GM19193 (cell line): ENCODE results near the gene LEMD2.

Experiments used
- POLR2A ChIP-seq: IDR thresholded peaks from 4 replicates; pipeline ENCODE4 v1.6.1; 2011; ENCODE audit not compliant: insufficient read depth, insufficient read length; ENCODE audit errors: extremely low read depth

The LEMD2 gene

DNA sequence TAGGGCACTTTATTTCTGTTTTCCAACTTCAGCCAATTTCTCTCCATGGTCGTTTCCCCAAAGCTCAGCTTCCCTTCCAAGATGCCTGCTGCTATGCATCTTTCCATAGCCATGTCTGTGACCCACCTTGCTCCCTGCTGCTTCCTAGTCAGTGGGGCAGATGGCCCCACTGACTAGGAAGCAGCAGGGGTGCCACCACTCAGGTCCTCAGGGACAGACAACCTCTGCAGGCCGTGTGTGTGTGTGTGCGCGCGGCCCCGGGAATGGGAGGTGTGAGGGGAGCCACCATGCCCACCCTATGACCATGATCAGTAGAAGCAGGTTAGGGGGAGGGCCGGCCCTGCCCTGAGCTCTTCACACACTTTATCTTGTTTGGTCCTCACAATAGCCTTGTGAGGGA lies 39.5 kb downstream of the LEMD2 start:
- no peak for TF ChIP-seq POLR2A

DNA sequence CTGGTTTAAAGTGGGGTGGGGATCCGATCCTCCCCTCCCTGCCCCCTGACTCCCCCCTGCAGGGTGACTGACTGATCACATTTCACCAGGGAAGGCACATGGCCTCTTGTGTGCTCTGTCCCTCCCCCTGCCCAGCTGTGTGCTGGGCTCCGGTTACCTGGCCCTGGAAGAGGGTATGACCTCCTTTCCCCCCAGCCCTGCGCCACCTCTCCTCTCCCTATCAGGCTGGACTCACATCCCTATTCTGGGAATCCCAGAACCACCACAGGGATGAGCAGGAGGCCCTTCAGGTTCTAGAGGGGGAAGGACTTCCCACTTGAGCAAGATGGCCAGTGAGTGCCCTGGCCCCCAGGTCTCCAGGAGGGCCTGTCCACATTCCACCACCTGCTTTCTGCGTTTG lies 40.1 kb downstream of the LEMD2 start:
- TF ChIP-seq POLR2A: no peak

DNA sequence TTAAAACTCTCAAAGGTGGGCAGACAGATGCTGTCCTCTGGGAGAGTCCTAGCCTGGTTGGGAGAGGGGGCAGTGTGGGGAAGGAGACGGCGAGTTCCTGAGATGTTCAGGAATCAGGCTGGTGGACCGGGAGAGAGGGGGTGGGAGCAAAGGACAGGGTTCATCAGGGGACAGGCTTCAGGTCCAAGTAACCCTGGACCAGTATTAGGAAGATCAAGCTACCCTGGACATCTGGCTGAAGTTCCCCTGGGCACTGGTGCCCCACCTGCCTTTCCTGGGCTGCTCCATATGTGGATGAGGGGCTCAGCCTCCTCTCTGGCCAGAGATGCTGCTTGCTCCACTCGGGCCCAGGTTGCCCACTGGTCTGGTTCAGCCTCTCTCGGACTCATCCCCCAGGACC lies 41.1 kb downstream of the LEMD2 start:
- no peak for TF ChIP-seq POLR2A

DNA sequence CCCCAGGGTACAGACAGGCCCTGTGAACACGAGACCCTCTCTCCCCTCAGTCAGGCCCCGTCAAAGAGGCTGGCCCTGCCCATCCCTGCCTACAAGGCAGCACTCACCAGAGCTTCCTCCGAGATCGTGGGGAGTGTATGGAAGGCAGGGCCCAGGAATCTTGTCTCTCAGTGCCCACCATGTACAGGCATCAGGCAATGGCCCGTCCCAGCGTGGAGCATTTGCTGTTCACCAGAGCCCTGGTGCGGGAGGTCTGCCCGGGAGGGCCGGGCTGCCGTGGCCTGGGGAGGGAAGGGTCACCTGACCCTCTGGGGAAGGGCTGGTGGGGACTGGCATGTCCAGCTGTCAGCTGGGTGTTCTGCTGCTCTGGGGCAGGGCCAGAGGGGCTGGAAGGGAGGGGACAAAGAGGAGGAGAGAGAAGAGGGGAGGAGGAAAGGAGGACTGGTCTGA lies 42.3 kb downstream of the LEMD2 start, which contains the start of gene IP6K3:
IP6K3 (minus strand) TSS at position 255 of the 450 bp plus-strand sequence. CDS start 11,429 bp downstream, outside the sequence.
- TF ChIP-seq POLR2A: no peak

DNA sequence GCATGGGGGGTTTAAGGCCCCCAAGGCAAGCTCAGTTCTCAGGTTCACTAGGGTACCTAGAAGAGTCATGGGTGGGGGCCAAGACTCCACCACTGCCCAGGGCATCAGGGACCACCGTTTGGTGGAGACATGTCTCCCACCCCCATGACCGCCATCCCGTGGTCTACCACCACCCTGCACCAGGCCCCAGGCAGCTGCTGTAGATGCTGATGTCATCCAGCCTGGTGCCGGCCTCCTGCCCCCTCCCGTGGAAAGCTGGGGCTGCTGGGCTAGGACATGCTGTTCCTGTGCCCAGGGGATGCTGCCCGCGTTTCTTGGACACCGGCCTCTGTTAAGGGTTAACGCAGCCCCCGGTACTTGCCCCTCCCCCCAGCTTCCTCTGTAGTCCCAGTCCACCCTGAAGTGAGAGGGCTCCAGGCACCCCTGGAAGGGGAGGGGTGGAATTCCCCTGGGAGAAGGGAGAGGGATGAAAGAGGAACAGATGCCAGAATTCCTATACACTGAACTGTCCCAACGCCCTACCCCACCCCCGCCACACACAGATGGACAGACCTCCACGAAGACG lies 42.8 kb downstream of the LEMD2 start:
- no peak for TF ChIP-seq POLR2A

DNA sequence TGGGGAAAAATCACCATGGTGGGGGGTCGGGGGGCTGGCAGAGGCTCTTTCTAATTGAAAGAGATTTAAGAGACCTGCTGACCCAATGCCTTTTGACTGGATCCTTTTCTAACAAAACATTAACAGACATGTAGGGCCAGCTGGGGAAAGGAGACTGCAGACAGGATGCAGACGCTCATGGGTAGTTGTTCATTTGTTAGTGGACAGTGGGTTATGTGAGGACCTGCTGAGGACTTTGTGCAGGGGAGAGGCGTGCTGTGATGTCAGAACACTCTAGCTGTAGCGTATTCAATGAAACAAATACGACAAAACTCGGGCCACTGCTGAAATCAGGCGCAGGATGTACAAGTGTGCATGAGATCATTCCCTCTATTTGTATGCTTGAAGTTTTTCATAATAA lies 43.4 kb downstream of the LEMD2 start:
- TF ChIP-seq POLR2A: no peak

DNA sequence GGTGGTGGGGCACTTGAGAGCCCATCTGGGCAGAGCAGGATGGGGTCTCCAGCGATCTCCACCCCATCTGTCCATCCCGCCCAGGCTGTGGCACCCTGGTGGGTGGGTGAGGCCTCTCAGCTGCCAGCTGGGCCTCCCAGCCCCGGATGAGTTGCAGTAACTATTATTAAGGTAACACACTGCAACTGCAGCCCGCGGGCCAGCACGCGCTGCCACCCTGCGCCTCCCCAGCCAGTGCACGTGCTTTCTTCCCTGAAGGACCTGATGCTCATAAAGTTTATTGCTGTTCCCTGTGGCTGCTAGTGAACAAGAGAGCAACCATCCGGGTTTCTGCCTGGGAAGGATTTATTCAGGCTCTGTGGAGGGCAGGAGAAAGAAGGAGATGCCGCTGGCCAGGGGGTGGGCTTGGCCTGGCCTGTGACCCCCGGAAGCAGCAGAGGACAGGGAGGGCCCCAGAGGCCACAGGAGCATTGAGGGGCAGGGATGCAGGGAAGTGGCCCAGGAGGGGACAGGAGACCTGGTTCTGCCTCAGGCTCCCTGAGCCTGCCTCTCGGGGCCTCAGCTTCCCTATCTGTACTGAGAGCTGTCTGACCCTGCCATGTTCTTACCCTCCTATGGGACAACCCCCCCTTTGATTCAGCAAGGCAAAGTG lies 43.9 kb downstream of the LEMD2 start:
- TF ChIP-seq POLR2A: no peak

DNA sequence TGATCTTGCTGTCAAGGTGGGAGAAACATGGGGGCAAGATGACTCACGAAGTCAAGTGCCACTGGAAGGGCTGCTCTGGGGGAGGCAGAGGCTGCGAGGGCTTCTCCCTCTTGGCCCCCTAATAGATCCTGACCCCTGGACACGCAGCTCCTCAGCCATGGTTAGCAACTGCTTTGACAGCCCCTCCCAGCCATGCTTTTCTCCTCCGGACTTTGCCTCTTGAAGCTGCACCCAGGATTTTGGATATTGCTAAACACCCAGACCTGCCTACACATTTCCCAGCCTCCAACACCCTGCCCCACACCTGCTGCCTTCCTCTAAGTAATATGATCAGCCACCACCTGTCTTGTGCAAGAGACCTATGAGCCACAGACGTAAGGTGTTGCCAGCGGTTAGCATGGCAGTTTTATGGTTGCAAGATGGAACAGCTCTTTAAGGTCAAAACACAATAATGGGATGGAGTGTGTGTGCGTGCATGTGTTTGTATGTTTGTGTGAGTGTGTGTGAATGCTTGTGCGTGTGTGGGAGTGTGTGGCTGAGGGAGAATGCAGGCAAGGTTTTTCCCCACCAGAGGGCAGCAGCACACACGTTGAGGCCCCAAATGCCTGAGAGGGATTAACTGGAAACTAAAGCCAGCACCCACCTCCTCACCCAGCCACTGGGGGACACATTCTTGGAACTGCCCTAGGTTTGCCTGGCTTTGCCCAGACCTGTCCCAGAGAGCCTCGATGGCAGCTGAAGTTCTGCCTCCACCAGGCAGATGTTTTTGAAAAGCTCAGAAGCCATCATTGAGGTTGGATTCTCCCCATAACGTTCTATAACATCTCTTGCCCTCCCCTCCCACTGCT lies 44.7 kb downstream of the LEMD2 start:
- no peak for TF ChIP-seq POLR2A

DNA sequence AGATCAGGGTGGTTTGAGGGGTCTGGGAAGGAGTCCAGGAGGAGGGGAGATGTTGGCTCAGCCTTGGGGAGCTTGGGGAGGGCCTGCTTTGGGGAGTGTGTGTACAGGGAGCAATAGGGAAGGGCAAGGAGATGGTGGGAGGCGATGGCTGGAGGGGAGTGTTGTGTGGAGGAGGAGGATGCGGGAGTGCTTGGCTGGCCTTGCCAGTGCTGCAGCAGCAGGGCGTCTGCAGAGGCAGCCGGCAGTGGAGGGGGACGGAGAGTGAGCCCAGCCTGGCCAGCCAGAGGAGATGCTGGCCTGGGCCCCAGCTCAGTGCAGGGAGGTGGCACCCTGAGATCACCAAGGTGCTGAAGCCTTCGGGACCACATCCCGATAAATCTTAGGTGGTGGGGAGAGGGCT lies 46.1 kb downstream of the LEMD2 start:
- no peak for TF ChIP-seq POLR2A

DNA sequence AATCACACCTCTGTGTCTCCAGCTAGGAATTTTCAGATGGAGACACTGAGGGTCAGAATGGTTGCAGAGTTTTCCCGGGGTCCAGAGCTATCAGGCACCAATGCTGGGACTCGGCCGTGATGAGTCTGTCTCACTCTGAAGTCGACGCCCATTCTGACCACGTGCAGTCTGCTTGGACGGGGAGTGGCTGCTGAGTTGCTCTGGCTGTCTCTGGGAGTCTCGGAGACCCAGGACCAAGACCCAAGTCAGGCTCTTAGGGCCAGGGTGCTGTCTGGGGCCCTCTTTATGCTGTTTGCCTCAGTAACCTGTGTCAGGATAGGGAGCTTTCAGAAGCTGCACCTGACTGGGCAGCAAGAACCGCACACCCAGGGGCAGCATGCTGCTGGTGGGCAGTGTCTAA lies 46.8 kb downstream of the LEMD2 start:
- TF ChIP-seq POLR2A: no peak

DNA sequence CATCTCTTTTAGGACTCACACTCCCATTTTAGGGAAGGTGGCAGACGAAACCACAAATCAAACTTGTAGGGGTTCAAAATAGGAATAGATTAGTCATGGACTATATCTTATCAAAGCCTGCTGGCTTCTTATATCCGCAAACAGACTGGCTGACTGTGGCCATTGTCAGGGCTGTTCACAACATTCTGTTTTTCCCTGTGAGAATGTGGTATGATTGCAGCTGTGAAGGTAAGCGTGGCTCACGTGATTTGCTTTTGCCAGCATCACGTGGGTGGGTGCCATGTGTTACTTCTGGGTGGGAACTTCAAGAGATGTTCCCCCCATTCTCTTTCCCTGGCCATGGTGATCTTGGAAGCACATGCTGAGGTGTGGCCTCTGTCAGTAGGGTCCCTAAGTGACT lies 48.1 kb downstream of the LEMD2 start:
- TF ChIP-seq POLR2A: no peak

DNA sequence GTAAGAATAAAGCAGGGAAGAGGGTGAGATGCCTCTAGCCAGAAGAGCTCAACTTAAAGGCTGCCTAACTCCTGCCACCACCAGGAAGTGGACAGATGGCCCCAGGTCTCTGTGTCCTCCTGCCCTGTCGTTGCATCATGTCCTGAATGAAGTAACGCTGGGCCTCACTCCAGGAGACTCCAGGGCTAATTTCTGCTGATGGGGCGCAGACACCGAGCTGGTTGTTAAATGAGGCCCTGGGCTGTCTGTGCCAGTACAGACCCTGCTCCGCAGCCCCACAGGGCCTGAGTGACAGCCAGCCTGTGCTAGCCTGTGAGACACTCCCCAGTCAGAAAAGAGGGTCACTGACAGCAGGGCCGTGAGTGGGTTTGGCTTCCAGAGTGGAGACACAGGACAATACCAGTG lies 48.7 kb downstream of the LEMD2 start:
- TF ChIP-seq POLR2A: no peak

DNA sequence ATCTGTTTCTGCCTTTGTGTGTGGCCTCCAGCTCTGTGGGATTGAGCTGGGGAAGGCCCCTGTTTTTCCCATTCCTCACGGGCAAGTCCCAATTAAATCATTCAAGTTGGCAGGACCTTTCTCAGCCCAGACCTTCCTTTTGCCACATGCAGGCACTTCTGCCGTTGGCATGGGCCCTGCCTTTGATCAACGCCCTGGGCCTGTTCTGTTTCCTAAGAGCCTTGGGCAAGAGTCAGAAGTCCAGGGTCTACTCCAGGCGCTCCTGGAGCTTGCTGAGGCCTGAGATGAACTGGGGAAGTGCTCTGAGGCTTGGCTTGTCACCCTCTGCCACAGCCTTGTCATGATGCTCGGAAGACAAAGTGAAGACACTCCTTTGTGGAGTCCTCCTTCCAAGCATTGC lies 49.4 kb downstream of the LEMD2 start:
- no peak for TF ChIP-seq POLR2A

DNA sequence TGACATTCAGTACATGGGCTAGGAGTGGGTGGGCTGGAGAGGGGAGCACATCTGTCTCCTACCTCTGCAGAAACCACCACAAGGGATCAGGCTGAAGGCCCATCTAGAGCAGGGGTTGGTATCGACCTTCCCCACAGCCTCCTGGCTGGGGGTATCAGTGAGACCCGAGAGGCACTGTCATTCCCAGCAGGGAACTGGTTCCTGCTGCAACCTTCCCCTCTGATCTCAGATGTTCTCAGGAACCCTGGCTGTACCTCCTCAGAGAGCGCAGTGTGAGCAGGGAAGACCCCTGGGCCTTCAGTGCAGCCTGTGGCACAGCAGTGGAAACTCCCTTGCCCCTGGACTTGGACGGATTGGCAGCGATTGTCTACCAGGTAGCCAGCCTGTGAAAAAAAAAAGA lies 50.1 kb downstream of the LEMD2 start:
- no peak for TF ChIP-seq POLR2A

DNA sequence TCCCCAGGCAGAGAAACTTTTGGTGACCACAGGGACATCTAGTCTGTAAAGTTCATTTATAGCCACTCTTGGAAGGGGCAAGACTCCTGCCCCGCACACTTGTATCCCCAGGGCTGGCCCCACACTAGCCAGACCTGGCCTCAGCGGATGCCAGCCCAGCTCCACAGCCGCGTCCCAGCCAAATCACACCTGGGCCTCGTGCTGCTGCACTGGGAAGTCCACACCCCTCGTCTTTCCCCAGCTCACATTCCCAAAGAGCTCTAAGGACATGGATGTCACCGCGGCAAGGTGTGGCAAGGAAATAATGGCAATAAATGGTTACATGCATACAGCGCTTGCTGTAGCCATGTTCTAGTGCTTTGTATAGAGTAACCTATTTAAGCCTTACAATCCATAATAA lies 50.8 kb downstream of the LEMD2 start:
- no peak for TF ChIP-seq POLR2A
